Omental fat pad (tissue), 4 donors: Measurements from ENCODE around the gene DAAM1. TPM values are rescaled to one million over a fixed set of nuclear protein-coding genes. Genes with fewer than 3 reads are reported as not detected.

Source experiments
- ATAC-seq: fragments of 150-250 bp; one replicate; pipeline ENCODE4 v1.9.1; 2016; ENCODE audit warnings: mild to moderate bottlenecking, moderate library complexity; ENCODE audit not compliant: low FRiP score
- DNase-seq: peaks from one replicate; pipeline ENCODE4 v3.0.0-alpha.2; 2019; ENCODE audit warnings: low spot score
- total RNA-seq, 4 donors: library from RNA; depleted of rRNA; stranded (reverse); fragments of >200 nt; gene quantifications; one replicate each; pipeline ENCODE4 v1.1.0, GENCODE V29; 2016
- TF ChIP-seq, protein P1 (sequence below), 3 donors: fragments of 450-650 bp; IDR thresholded peaks; one replicate each; pipeline ENCODE4 v1.5.1; 2016 to 2017; ENCODE audit warnings: antibody characterized with exemption in 3 of 3, mild to moderate bottlenecking in 3 of 3, moderate library complexity in 2 of 3

Gene DAAM1
- total RNA-seq, 4 donors from 2014 or later = 49.8 to 73.6 (median 51.6) TPM

- ATAC-seq (no peak), DNase-seq (no peak)
- TF ChIP-seq, protein P1, sequence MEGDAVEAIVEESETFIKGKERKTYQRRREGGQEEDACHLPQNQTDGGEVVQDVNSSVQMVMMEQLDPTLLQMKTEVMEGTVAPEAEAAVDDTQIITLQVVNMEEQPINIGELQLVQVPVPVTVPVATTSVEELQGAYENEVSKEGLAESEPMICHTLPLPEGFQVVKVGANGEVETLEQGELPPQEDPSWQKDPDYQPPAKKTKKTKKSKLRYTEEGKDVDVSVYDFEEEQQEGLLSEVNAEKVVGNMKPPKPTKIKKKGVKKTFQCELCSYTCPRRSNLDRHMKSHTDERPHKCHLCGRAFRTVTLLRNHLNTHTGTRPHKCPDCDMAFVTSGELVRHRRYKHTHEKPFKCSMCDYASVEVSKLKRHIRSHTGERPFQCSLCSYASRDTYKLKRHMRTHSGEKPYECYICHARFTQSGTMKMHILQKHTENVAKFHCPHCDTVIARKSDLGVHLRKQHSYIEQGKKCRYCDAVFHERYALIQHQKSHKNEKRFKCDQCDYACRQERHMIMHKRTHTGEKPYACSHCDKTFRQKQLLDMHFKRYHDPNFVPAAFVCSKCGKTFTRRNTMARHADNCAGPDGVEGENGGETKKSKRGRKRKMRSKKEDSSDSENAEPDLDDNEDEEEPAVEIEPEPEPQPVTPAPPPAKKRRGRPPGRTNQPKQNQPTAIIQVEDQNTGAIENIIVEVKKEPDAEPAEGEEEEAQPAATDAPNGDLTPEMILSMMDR (IDR thresholded peaks at IDR 0.05) = no peak
Observed at GRCh38 chr14:59344691-59345455, 156.4 kb downstream of the DAAM1 start.

GRCh38 chr14:59346329-59346728 lies 157.9 kb downstream of the DAAM1 start:
- no peak for ATAC-seq
- DNase-seq = no peak
- TF ChIP-seq, protein P1 (IDR thresholded peaks at IDR 0.05) = no peak

DNA sequence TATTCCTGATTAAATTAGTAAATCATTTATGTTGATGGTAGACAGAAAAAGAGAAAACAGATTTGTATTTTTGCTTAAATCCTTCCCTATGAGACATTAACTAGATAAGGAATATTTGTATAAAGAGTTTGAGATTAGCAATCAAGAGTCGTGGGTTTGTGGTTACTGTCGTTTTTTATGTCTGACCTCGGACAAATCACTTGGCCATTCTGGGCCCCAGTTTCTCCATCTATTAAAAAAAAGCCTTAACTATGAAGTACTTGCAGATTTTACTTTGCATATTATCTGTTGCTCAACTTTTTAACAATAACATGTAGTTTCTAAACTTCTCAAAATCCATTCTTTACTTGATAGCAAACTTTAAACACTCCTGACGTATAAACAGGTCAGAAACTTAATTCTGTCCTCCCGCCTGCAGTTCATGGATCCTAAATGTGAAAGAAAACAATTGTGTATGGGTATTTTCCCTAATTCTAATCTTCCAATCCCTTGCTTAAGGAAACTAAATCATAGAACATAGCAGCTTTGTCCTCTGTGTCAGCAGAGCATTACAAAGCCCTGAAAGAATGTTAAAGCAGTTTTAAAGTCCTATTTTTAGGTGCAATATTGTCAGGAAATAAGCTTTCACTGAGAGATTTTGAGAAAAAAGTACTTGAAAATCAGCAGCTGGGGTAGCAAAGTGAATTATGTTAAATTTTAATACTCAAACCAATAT lies 158.5 kb downstream of the DAAM1 start:
- TF ChIP-seq, protein P1 (IDR thresholded peaks at IDR 0.05) = no peak
- DNase-seq (no peak), ATAC-seq (no peak)

- no peak for DNase-seq
- ATAC-seq = no peak
- TF ChIP-seq, protein P1 (IDR thresholded peaks at IDR 0.05) = no peak
Observed at GRCh38 chr14:59347511-59347900, 159.0 kb downstream of the DAAM1 start.

DNA sequence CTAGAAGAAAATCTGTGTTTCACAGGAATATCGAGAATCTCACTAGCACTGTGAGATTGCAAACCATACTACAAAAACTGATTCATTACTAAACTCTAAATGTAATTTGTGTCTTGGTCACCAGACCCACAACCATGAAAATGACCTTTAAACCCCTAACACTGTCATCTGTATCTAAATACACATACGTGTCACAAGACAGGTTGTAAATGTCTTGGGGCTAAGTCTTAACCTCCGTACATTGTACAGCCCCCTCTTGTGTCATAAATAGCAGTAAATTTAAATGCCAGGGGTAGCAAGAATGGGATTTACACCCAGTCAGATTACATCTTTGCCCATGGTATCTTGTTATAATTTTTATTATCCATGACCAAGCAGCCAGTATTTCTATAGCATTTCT lies 159.4 kb downstream of the DAAM1 start:
- ATAC-seq = no peak
- TF ChIP-seq, protein P1 (IDR thresholded peaks at IDR 0.05) = no peak
- no peak for DNase-seq

- TF ChIP-seq, protein P1 (IDR thresholded peaks at IDR 0.05) = no peak
- no peak for ATAC-seq
- DNase-seq = no peak
Observed at GRCh38 chr14:59349258-59349701, 160.8 kb downstream of the DAAM1 start.
